ENCODE measurements around the gene TFDP1.

The TFDP1 gene

GRCh38 chr13:113667771-113668490 is 83.4 kb downstream of the TFDP1 start:
- no peak for DNase-seq

- DNase-seq: no peak
Measured at GRCh38 chr13:113668491-113668971, 84.0 kb downstream of the TFDP1 start.

GRCh38 chr13:113669231-113669754 is 84.7 kb downstream of the TFDP1 start:
- DNase-seq: no peak

- no peak for DNase-seq
Measured at GRCh38 chr13:113669755-113670341, 85.3 kb downstream of the TFDP1 start.

GRCh38 chr13:113670541-113670940 is 86.0 kb downstream of the TFDP1 start:
- DNase-seq: no peak

GRCh38 chr13:113671066-113672001 is 86.8 kb downstream of the TFDP1 start:
- DNase-seq: no peak

GRCh38 chr13:113672002-113672651 is 87.6 kb downstream of the TFDP1 start:
- no peak for DNase-seq
